ENCODE measurements around the gene KIAA1217. TPM values are rescaled to one million over a fixed set of nuclear protein-coding genes. Genes with fewer than 3 reads are reported as not detected.

The KIAA1217 gene
- total RNA-seq, 1 experiment from 2014 or later = 23.4 TPM

DNA sequence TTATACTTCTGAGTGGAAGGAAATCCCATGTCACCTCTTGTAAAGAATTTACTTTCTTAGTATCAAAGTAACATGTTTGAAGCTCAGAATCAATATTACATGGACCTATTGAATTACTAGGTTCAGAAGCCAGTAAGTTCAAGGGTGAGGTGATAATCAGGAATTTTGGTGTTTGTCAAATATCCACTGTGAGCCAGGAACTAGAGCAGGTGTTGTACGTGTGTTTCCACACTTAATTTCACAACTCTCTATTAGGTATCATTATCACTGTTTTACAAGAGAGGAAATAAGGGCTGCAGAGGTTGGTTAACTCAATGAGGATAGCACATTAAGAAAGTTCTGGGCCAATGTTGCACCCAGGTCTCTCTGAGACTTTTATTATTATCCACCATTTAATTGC is 130.4 kb downstream of the KIAA1217 start (continued):
- TF ChIP-seq, protein P1, sequence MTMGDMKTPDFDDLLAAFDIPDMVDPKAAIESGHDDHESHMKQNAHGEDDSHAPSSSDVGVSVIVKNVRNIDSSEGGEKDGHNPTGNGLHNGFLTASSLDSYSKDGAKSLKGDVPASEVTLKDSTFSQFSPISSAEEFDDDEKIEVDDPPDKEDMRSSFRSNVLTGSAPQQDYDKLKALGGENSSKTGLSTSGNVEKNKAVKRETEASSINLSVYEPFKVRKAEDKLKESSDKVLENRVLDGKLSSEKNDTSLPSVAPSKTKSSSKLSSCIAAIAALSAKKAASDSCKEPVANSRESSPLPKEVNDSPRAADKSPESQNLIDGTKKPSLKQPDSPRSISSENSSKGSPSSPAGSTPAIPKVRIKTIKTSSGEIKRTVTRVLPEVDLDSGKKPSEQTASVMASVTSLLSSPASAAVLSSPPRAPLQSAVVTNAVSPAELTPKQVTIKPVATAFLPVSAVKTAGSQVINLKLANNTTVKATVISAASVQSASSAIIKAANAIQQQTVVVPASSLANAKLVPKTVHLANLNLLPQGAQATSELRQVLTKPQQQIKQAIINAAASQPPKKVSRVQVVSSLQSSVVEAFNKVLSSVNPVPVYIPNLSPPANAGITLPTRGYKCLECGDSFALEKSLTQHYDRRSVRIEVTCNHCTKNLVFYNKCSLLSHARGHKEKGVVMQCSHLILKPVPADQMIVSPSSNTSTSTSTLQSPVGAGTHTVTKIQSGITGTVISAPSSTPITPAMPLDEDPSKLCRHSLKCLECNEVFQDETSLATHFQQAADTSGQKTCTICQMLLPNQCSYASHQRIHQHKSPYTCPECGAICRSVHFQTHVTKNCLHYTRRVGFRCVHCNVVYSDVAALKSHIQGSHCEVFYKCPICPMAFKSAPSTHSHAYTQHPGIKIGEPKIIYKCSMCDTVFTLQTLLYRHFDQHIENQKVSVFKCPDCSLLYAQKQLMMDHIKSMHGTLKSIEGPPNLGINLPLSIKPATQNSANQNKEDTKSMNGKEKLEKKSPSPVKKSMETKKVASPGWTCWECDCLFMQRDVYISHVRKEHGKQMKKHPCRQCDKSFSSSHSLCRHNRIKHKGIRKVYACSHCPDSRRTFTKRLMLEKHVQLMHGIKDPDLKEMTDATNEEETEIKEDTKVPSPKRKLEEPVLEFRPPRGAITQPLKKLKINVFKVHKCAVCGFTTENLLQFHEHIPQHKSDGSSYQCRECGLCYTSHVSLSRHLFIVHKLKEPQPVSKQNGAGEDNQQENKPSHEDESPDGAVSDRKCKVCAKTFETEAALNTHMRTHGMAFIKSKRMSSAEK (CRISPR knock-in tag; IDR thresholded peaks at IDR 0.05; ENCODE audit: borderline replicate concordance) = no peak
- TF ChIP-seq CREM (CRISPR knock-in tag; IDR thresholded peaks at IDR 0.05) = no peak
- TF ChIP-seq, protein P2, sequence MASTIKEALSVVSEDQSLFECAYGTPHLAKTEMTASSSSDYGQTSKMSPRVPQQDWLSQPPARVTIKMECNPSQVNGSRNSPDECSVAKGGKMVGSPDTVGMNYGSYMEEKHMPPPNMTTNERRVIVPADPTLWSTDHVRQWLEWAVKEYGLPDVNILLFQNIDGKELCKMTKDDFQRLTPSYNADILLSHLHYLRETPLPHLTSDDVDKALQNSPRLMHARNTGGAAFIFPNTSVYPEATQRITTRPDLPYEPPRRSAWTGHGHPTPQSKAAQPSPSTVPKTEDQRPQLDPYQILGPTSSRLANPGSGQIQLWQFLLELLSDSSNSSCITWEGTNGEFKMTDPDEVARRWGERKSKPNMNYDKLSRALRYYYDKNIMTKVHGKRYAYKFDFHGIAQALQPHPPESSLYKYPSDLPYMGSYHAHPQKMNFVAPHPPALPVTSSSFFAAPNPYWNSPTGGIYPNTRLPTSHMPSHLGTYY (CRISPR knock-in tag; IDR thresholded peaks at IDR 0.05) = no peak
- TF ChIP-seq NR2C2 (CRISPR knock-in tag; IDR thresholded peaks at IDR 0.05) = no peak
- TF ChIP-seq FOXP1 (CRISPR knock-in tag; IDR thresholded peaks at IDR 0.05; ENCODE audit: borderline replicate concordance) = no peak
- TF ChIP-seq, protein P3, sequence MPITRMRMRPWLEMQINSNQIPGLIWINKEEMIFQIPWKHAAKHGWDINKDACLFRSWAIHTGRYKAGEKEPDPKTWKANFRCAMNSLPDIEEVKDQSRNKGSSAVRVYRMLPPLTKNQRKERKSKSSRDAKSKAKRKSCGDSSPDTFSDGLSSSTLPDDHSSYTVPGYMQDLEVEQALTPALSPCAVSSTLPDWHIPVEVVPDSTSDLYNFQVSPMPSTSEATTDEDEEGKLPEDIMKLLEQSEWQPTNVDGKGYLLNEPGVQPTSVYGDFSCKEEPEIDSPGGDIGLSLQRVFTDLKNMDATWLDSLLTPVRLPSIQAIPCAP (CRISPR knock-in tag; IDR thresholded peaks at IDR 0.05) = no peak

DNA sequence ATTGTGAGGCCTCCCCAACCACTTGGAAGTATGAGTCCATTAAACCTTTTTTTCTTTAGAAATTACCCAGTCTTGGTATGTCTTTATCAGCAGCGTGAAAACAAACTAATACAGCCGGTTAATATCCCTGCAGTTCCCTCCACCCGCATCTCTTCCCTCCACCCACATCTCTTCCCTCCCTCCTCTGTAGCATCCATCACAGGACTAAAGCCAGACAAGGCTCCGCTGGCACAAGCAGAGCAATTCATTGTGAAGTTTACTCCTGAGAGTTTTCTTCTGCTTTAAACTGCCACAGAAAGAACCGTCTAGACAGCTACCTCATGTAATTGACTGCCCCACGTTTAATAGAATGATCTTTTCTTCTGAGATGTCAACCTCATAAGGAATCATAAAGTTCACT is 131.5 kb downstream of the KIAA1217 start:
- TF ChIP-seq, protein P3 (CRISPR knock-in tag; IDR thresholded peaks at IDR 0.05) = no peak
- ChIA-PET CTCF (no interaction called here), POLR2A (no interaction called here)
- Mint-ChIP-seq H3K4me3 (no peak overlapping the region), H3K9me3 (no peaks in the 10 kb centered on the region), H3K36me3 (no peaks in the 10 kb centered on the region), H3K27ac (no peak overlapping the region), H3K27me3 (ENCODE audit: low read depth) (no peaks in the 10 kb centered on the region), H3K4me1 (peaks cover 10% of the 10 kb centered on the region; the same call in 1 of the 2 replicates)
- ATAC-seq = no peak
- DNase-seq (ENCODE audit: low spot score) = no peak

DNA sequence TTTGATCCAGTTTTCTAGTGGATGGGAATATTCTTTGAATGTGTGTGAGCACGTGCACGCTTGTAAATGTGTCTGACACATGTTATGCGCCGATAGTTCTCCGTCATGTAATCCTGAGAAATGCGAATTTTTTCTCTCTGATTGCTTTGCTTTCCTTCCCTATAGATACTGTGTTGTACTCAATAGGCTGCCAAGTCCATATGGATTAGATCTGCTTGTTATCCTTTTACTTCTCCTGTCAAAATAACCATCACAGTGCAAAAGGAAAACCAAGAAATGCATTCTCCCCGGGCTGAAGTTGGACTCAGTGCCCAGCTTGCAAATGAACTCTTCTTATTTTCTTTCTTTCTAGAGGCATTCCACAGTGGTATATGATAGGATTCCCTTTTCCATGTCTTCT is 131.9 kb downstream of the KIAA1217 start:
- ATAC-seq (no peak), DNase-seq (ENCODE audit: low spot score) (no peak)
- no peaks in the 10 kb centered on the region for H3K36me3 Mint-ChIP-seq
- H3K4me3 Mint-ChIP-seq = no peak overlapping the region
- POLR2A ChIA-PET = no interaction called here
- peaks cover 10% of the 10 kb centered on the region; the same call in 1 of the 2 replicates for H3K4me1 Mint-ChIP-seq
- H3K27me3 Mint-ChIP-seq (ENCODE audit: low read depth) = no peaks in the 10 kb centered on the region
- CTCF ChIA-PET = no interaction called here
- no peaks in the 10 kb centered on the region for H3K9me3 Mint-ChIP-seq
- H3K27ac Mint-ChIP-seq = no peak overlapping the region
- no peak for TF ChIP-seq ETV6 (CRISPR knock-in tag; IDR thresholded peaks at IDR 0.05)
- TF ChIP-seq, protein P4, sequence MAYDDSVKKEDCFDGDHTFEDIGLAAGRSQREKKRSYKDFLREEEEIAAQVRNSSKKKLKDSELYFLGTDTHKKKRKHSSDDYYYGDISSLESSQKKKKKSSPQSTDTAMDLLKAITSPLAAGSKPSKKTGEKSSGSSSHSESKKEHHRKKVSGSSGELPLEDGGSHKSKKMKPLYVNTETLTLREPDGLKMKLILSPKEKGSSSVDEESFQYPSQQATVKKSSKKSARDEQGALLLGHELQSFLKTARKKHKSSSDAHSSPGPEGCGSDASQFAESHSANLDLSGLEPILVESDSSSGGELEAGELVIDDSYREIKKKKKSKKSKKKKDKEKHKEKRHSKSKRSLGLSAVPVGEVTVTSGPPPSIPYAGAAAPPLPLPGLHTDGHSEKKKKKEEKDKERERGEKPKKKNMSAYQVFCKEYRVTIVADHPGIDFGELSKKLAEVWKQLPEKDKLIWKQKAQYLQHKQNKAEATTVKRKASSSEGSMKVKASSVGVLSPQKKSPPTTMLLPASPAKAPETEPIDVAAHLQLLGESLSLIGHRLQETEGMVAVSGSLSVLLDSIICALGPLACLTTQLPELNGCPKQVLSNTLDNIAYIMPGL (CRISPR knock-in tag; IDR thresholded peaks at IDR 0.05) = no peak
- TF ChIP-seq, protein P5, sequence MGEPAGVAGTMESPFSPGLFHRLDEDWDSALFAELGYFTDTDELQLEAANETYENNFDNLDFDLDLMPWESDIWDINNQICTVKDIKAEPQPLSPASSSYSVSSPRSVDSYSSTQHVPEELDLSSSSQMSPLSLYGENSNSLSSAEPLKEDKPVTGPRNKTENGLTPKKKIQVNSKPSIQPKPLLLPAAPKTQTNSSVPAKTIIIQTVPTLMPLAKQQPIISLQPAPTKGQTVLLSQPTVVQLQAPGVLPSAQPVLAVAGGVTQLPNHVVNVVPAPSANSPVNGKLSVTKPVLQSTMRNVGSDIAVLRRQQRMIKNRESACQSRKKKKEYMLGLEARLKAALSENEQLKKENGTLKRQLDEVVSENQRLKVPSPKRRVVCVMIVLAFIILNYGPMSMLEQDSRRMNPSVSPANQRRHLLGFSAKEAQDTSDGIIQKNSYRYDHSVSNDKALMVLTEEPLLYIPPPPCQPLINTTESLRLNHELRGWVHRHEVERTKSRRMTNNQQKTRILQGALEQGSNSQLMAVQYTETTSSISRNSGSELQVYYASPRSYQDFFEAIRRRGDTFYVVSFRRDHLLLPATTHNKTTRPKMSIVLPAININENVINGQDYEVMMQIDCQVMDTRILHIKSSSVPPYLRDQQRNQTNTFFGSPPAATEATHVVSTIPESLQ (CRISPR knock-in tag; IDR thresholded peaks at IDR 0.05) = no peak
- TF ChIP-seq TEAD4 (CRISPR knock-in tag; IDR thresholded peaks at IDR 0.05) = no peak
- TF ChIP-seq ZNF263 (CRISPR knock-in tag; IDR thresholded peaks at IDR 0.05; ENCODE audit: low read depth) = no peak
- TF ChIP-seq, protein P6, sequence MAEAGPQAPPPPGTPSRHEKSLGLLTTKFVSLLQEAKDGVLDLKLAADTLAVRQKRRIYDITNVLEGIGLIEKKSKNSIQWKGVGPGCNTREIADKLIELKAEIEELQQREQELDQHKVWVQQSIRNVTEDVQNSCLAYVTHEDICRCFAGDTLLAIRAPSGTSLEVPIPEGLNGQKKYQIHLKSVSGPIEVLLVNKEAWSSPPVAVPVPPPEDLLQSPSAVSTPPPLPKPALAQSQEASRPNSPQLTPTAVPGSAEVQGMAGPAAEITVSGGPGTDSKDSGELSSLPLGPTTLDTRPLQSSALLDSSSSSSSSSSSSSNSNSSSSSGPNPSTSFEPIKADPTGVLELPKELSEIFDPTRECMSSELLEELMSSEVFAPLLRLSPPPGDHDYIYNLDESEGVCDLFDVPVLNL (CRISPR knock-in tag; IDR thresholded peaks at IDR 0.05; ENCODE audit: borderline replicate concordance, low read depth) = no peak
- TF ChIP-seq HMGA2 (CRISPR knock-in tag; IDR thresholded peaks at IDR 0.05) = no peak
- TF ChIP-seq FOXK1 (CRISPR knock-in tag; IDR thresholded peaks at IDR 0.05) = no peak
- TF ChIP-seq KAT7 (CRISPR knock-in tag; IDR thresholded peaks at IDR 0.05; ENCODE audit: borderline replicate concordance) = no peak
- TF ChIP-seq ZNF317 (CRISPR knock-in tag; IDR thresholded peaks at IDR 0.05; ENCODE audit: borderline replicate concordance, low read depth) = no peak
- TF ChIP-seq, protein P7, sequence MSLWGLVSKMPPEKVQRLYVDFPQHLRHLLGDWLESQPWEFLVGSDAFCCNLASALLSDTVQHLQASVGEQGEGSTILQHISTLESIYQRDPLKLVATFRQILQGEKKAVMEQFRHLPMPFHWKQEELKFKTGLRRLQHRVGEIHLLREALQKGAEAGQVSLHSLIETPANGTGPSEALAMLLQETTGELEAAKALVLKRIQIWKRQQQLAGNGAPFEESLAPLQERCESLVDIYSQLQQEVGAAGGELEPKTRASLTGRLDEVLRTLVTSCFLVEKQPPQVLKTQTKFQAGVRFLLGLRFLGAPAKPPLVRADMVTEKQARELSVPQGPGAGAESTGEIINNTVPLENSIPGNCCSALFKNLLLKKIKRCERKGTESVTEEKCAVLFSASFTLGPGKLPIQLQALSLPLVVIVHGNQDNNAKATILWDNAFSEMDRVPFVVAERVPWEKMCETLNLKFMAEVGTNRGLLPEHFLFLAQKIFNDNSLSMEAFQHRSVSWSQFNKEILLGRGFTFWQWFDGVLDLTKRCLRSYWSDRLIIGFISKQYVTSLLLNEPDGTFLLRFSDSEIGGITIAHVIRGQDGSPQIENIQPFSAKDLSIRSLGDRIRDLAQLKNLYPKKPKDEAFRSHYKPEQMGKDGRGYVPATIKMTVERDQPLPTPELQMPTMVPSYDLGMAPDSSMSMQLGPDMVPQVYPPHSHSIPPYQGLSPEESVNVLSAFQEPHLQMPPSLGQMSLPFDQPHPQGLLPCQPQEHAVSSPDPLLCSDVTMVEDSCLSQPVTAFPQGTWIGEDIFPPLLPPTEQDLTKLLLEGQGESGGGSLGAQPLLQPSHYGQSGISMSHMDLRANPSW (CRISPR knock-in tag; conservative IDR thresholded peaks at IDR 0.05; ENCODE audit: low read depth) = no peak
